Pancreas (tissue), 8 donors: ENCODE results near the gene MAGEA4. TPM values are rescaled to one million over a fixed set of nuclear protein-coding genes. Genes with fewer than 3 reads are reported as not detected.

Source experiments
- microRNA-seq, 2 donors: library from miRNA; unstranded; fragments of <30 nt; microRNA quantifications; one replicate each; pipeline versions ENCODE4 to v1.1.0, GENCODE V29; 2019 to 2020
- polyA plus RNA-seq, 2 donors: library from polyadenylated mRNA; stranded (reverse); fragments of 200-250 nt; gene quantifications; one replicate each; pipeline ENCODE4 v1.2.3, GENCODE V29; 2013
- total RNA-seq, 6 donors: library from RNA; stranded (reverse); fragmentation: NEBNext Ultra II Directional in 4 of 6; extraction: Animal tissue kit (Norgen Biotek cat#: 25700) in 4 of 6; gene quantifications; one replicate each; pipeline versions ENCODE4 v1.2.1 to v1.2.4, GENCODE V29; 2021 to 2023
- donor health status: healthy with polysubstance abuse.
- donor health status: DM: no; HTN: no; CAD: no; lungs with moderate emphysema.
- donor health status: DM: no; HTN: no; CAD: no.
- donor health status: Bipolar disorder and iron deficiency.
- donor health status: DM: yes; HTN: yes; CAD: no.
- donor health status: DM: no; HTN: no; CAD: no.
- donor health status: DM: no; HTN: no; CAD: no.
- donor health status: DM: yes; HTN: yes; CAD: no.

Gene MAGEA4
- total and polyA plus RNA-seq, 8 donors: not detected

Small RNA genes within 50 kb of the gene (microRNA-seq; reads per million reads assigned to microRNA genes)
- gene MIR224 (370 to 477 reads per million in 2 donors), gene MIR452 (141 to 247 reads per million in 2 donors)

Other genes starting within 250 kb of the MAGEA4 start
- gene PRRG3, start 217.4 kb upstream of the MAGEA4 start, total RNA-seq: under 1 TPM in 4 of 6 donors, not detected in 2; 0.03 to 0.41 (median 0.21) TPM
- under 1 TPM; 0.02 to 0.08 TPM for gene PRRG3, start 217.4 kb upstream of the MAGEA4 start, polyA plus RNA-seq
- not detected for gene FATE1, start 196.9 kb upstream of the MAGEA4 start, total RNA-seq
- under 1 TPM in 1 of 2 donors, not detected in 1; 0.07 TPM for gene FATE1, start 196.9 kb upstream of the MAGEA4 start, polyA plus RNA-seq
- gene CNGA2, start 178.1 kb upstream of the MAGEA4 start, total RNA-seq: not detected
- gene CNGA2, start 178.1 kb upstream of the MAGEA4 start, polyA plus RNA-seq: not detected
- 10 to 100 TPM in 3 of 6 donors, 1 to 10 TPM in 3; 4.2 to 15.1 (median 10.8) TPM for gene GABRE, start 61.8 kb downstream of the MAGEA4 start, total RNA-seq
- 10 to 100 TPM; 29.2 to 51.4 TPM for gene GABRE, start 61.8 kb downstream of the MAGEA4 start, polyA plus RNA-seq
- gene MAGEA10, start 225.7 kb downstream of the MAGEA4 start, total RNA-seq: not detected
- not detected for gene MAGEA10, start 225.7 kb downstream of the MAGEA4 start, polyA plus RNA-seq